Caco-2 (cell line): ENCODE results near the gene SLC36A1. TPM values are rescaled to one million over a fixed set of nuclear protein-coding genes. Genes with fewer than 3 reads are reported as not detected.

ENCODE experiments used
- BruUV-seq: library from RNA; stranded (reverse); fragments of 400-500 nt; replicated peaks from 2 replicates; lab custom pipeline; 2021; lab: Mats Ljungman, UMichigan
- CTCF ChIA-PET: fragments of 300-600 bp; sonication (Branson Sonifier 250); formaldehyde crosslinking; loops from one replicate; lab custom pipeline; 2022; ENCODE audit warnings: antibody characterized with exemption; lab: Charles Lee
- POLR2A ChIA-PET: fragments of 300-600 bp; sonication (Branson Sonifier 250); formaldehyde crosslinking; loops from one replicate; lab custom pipeline; 2022; ENCODE audit warnings: antibody characterized with exemption; lab: Charles Lee
- DNase-seq, 2 experiments: peaks; one replicate each; pipeline versions ENCODE4 v3.0.0 to v3.0.0-alpha.2; 2020 to 2022
- H3K27me3 ChIP-seq: replicated peaks from 2 replicates; pipeline ENCODE4 v1.6.0; 2011; ENCODE audit warnings: low read length; ENCODE audit not compliant: control insufficient read depth, insufficient read depth
- H3K36me3 ChIP-seq: 2 replicates; pipeline ENCODE4 v1.5.1; 2011; ENCODE audit warnings: low read length; ENCODE audit not compliant: control insufficient read depth, insufficient read depth
- H3K4me1 ChIP-seq: fragments of 250-450 bp; sonication (Bioruptor Pico); 2 replicates; pipeline ENCODE4 v1.5.1; 2020; ENCODE audit warnings: mild to moderate bottlenecking
- H3K4me3 ChIP-seq: 2 replicates; pipeline ENCODE4 v1.5.1; 2011; ENCODE audit warnings: low read depth, mild to moderate bottlenecking, control low read depth, low read length
- H3K9me3 ChIP-seq: fragments of 250-450 bp; sonication (Bioruptor Pico); 2 replicates; pipeline ENCODE4 v1.5.1; 2020; ENCODE audit warnings: mild to moderate bottlenecking, moderate library complexity
- H3K27ac Mint-ChIP-seq: one replicate; pipeline ENCODE4 v1.8.0; 2022; ENCODE audit warnings: mixed read lengths; ENCODE audit not compliant: unreplicated experiment
- H3K27me3 Mint-ChIP-seq: one replicate; pipeline ENCODE4 v1.8.0; 2022; ENCODE audit warnings: mixed read lengths; ENCODE audit not compliant: insufficient read depth, unreplicated experiment
- H3K36me3 Mint-ChIP-seq: one replicate; pipeline ENCODE4 v1.8.0; 2022; ENCODE audit warnings: mild to moderate bottlenecking, mixed read lengths; ENCODE audit not compliant: insufficient read depth, unreplicated experiment
- H3K4me1 Mint-ChIP-seq: one replicate; pipeline ENCODE4 v1.8.0; 2022; ENCODE audit warnings: low read depth, mixed read lengths; ENCODE audit not compliant: unreplicated experiment
- H3K4me3 Mint-ChIP-seq: one replicate; pipeline ENCODE4 v1.8.0; 2022; ENCODE audit warnings: mild to moderate bottlenecking, moderate library complexity, mixed read lengths; ENCODE audit not compliant: unreplicated experiment
- H3K9me3 Mint-ChIP-seq: one replicate; pipeline ENCODE4 v1.8.0; 2022; ENCODE audit warnings: mixed read lengths; ENCODE audit not compliant: unreplicated experiment
- intact Hi-C: fragments of 100-400 bp; cut with micrococcal nuclease; formaldehyde crosslinking; loops from one replicate; pipeline ENCODE4 v1.10.0; 2022; ENCODE audit not compliant: unreplicated experiment
- total RNA-seq: library from RNA; stranded (reverse); gene quantifications from 2 replicates; pipeline ENCODE4 v1.2.3, GENCODE V29; 2022
- TF ChIP-seq, protein P1 (sequence below), 2 experiments: fragments of 200-600 bp in 1 of 2; IDR thresholded peaks; 1 replicate in 1 of 2; 2 replicates in 1 of 2; pipeline versions ENCODE4 v1.5.1 to v1.8.0; 2011 to 2022; ENCODE audit warnings: antibody characterized with exemption in 1 of 2, control low read depth in 1 of 2, inconsistent platforms in 1 of 2, low read depth in 1 of 2, low read length in 1 of 2, mild to moderate bottlenecking in 1 of 2, moderate library complexity in 1 of 2; ENCODE audit not compliant: insufficient read depth in 1 of 2, severe bottlenecking in 1 of 2, unreplicated experiment in 1 of 2

SLC36A1 gene
- total RNA-seq, 1 experiment from 2014 or later = 18.2 TPM

- Histone ChIP-seq H3K36me3 (peaks cover 5% of the 10 kb centered on the region; the same call in 1 of the 2 replicates), H3K9me3 (no peaks in the 10 kb centered on the region), H3K4me3 (no peak overlapping the region), H3K27me3 (no peaks in the 10 kb centered on the region), H3K4me1 (no peaks in the 10 kb centered on the region)
- no TSS peak for BruUV-seq
- no peaks in the 10 kb centered on the region for H3K27me3 Mint-ChIP-seq
- intact Hi-C loops = no loop called here
- POLR2A ChIA-PET = no interaction called here
- H3K27ac Mint-ChIP-seq = no peak overlapping the region
- CTCF ChIA-PET = interaction anchor here (1.0 kb wide), 1 partner anchor 48 kb away, joined by 3 read pairs; no protein-coding TSS in a partner anchor
- no peaks in the 10 kb centered on the region for H3K4me1 Mint-ChIP-seq
- TF ChIP-seq, protein P1, sequence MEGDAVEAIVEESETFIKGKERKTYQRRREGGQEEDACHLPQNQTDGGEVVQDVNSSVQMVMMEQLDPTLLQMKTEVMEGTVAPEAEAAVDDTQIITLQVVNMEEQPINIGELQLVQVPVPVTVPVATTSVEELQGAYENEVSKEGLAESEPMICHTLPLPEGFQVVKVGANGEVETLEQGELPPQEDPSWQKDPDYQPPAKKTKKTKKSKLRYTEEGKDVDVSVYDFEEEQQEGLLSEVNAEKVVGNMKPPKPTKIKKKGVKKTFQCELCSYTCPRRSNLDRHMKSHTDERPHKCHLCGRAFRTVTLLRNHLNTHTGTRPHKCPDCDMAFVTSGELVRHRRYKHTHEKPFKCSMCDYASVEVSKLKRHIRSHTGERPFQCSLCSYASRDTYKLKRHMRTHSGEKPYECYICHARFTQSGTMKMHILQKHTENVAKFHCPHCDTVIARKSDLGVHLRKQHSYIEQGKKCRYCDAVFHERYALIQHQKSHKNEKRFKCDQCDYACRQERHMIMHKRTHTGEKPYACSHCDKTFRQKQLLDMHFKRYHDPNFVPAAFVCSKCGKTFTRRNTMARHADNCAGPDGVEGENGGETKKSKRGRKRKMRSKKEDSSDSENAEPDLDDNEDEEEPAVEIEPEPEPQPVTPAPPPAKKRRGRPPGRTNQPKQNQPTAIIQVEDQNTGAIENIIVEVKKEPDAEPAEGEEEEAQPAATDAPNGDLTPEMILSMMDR (IDR thresholded peaks at IDR 0.05; ENCODE audit: insufficient read depth in 1 of 2, low read depth in 1 of 2, low read length in 1 of 2, severe bottlenecking in 1 of 2, unreplicated experiment in 1 of 2) = no peak
- no peaks in the 10 kb centered on the region for H3K9me3 Mint-ChIP-seq
- DNase-seq = no peak
- H3K4me3 Mint-ChIP-seq = no peak overlapping the region
- no peaks in the 10 kb centered on the region for H3K36me3 Mint-ChIP-seq
These were observed 28.0 kb downstream of the SLC36A1 start for GRCh38 chr5:151475388-151475787.

GRCh38 chr5:151476016-151476415 is 28.6 kb downstream of the SLC36A1 start:
- H3K4me3 ChIP-seq = no peak overlapping the region
- H3K4me1 ChIP-seq = no peaks in the 10 kb centered on the region
- no peaks in the 10 kb centered on the region for H3K27me3 Mint-ChIP-seq
- peaks cover 5% of the 10 kb centered on the region; the same call in 1 of the 2 replicates for H3K36me3 ChIP-seq
- no peaks in the 10 kb centered on the region for H3K9me3 ChIP-seq
- H3K36me3 Mint-ChIP-seq = no peaks in the 10 kb centered on the region
- CTCF ChIA-PET = interaction anchor here (0.5 to 1.0 kb wide), 2 partner anchors 48 to 264 kb away, joined by 3 read pairs; no protein-coding TSS in a partner anchor
- POLR2A ChIA-PET = no interaction called here
- no peaks in the 10 kb centered on the region for H3K9me3 Mint-ChIP-seq
- DNase-seq = no peak
- TF ChIP-seq, protein P1 (IDR thresholded peaks at IDR 0.05; ENCODE audit: insufficient read depth in 1 of 2, low read depth in 1 of 2, low read length in 1 of 2, severe bottlenecking in 1 of 2, unreplicated experiment in 1 of 2) = no peak
- H3K4me3 Mint-ChIP-seq = no peak overlapping the region
- no peaks in the 10 kb centered on the region for H3K27me3 ChIP-seq
- no peak overlapping the region for H3K27ac Mint-ChIP-seq
- no peaks in the 10 kb centered on the region for H3K4me1 Mint-ChIP-seq
- intact Hi-C loops = no loop called here
- no TSS peak for BruUV-seq

DNA sequence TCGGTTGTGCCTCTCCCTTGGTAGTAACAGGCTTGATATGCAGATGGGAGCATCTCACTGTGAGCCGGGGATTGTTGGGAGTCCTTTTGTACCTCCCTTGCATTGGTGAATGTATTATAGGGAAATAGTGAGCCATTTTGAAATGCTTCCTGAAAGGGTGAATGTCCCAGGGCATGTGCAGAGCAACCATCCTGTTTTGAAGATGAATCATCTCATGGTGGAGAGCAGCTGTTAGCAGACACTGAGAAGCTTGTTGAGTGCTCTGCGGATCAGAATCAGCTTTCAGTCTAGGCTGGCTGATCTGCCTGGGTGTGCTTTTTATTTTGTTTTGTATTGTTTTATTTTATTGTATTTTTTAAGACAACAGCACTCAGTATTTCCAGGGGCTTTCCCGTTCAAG is 29.7 kb downstream of the SLC36A1 start:
- Histone ChIP-seq H3K36me3 (peaks cover 5% of the 10 kb centered on the region; the same call in 1 of the 2 replicates), H3K27me3 (no peaks in the 10 kb centered on the region), H3K4me3 (no peak overlapping the region), H3K9me3 (no peaks in the 10 kb centered on the region), H3K4me1 (no peaks in the 10 kb centered on the region)
- Mint-ChIP-seq H3K36me3 (no peaks in the 10 kb centered on the region), H3K4me1 (no peaks in the 10 kb centered on the region), H3K27ac (no peak overlapping the region), H3K9me3 (no peaks in the 10 kb centered on the region), H3K4me3 (no peak overlapping the region), H3K27me3 (no peaks in the 10 kb centered on the region)
- DNase-seq = no peak
- intact Hi-C loops = no loop called here
- BruUV-seq = no TSS peak
- POLR2A ChIA-PET = no interaction called here
- TF ChIP-seq, protein P1 (IDR thresholded peaks at IDR 0.05; ENCODE audit: insufficient read depth in 1 of 2, low read depth in 1 of 2, low read length in 1 of 2, severe bottlenecking in 1 of 2, unreplicated experiment in 1 of 2) = no peak
- CTCF ChIA-PET = no interaction called here
